DOHH2 (cell line): ENCODE measurements around the gene SPTLC1.

Experiments
- EZH2phosphoT487 ChIP-seq: fragments of 200-600 bp; sonication (generic); IDR thresholded peaks from 2 replicates; pipeline ENCODE4 v1.6.1; 2017; ENCODE audit warnings: borderline replicate concordance, mild to moderate bottlenecking, antibody characterized with exemption, low read length, moderate library complexity, mixed read lengths
- TF ChIP-seq, protein P1 (sequence below): fragments of 200-600 bp; sonication (generic); IDR thresholded peaks from one replicate; pipeline ENCODE4 v1.5.1; 2014; ENCODE audit warnings: antibody characterized with exemption, mild to moderate bottlenecking, low read depth, low read length; ENCODE audit not compliant: poor library complexity, severe bottlenecking

DNA sequence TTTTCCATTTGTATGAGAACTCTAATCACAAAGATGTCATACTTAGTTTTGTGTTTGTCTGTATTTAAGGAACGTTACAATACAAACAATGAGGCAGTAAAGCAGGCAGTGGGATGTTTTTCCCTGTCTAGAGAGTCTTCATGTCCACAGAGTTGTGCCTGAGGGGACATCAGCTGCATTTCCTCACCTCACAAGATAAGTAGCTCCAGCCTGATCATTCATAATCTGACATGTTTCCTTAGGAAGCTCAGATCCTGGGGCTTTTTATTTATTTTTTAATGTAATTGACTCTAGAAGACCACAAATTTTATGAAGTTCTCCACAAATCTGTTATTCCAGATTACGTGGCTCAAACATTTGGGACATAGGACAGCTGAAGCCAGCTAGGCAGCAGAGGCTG, 78.5 kb downstream of the SPTLC1 start:
- TF ChIP-seq EZH2phosphoT487 = no peak
- TF ChIP-seq, protein P1, sequence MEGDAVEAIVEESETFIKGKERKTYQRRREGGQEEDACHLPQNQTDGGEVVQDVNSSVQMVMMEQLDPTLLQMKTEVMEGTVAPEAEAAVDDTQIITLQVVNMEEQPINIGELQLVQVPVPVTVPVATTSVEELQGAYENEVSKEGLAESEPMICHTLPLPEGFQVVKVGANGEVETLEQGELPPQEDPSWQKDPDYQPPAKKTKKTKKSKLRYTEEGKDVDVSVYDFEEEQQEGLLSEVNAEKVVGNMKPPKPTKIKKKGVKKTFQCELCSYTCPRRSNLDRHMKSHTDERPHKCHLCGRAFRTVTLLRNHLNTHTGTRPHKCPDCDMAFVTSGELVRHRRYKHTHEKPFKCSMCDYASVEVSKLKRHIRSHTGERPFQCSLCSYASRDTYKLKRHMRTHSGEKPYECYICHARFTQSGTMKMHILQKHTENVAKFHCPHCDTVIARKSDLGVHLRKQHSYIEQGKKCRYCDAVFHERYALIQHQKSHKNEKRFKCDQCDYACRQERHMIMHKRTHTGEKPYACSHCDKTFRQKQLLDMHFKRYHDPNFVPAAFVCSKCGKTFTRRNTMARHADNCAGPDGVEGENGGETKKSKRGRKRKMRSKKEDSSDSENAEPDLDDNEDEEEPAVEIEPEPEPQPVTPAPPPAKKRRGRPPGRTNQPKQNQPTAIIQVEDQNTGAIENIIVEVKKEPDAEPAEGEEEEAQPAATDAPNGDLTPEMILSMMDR = no peak
